GM12892 (cell line): ENCODE results near the gene P2RY14. TPM values are rescaled to one million over a fixed set of nuclear protein-coding genes. Genes with fewer than 3 reads are reported as not detected.
A peak's percentile ranks its signal among the peaks of the same experiment; 100 is the strongest.

Experiments
- DNase-seq: peaks from one replicate; pipeline ENCODE4 v3.0.0; 2011; ENCODE audit not compliant: insufficient read length
- FAIRE-seq: peaks from 2 replicates; lab custom pipeline; 2011; peaks lifted over from hg19 to GRCh38; lab: Jason Lieb, UNC
- POLR2A ChIP-seq: IDR thresholded peaks from 2 replicates; pipeline ENCODE4 v1.6.1; 2011; ENCODE audit warnings: low read depth, low read length, control low read depth
- POLR2AphosphoS5 ChIP-seq: IDR thresholded peaks from 2 replicates; pipeline ENCODE4 v1.6.1; 2011; ENCODE audit warnings: low read depth, low read length, control low read depth
- TAF1 ChIP-seq: IDR thresholded peaks from 2 replicates; pipeline ENCODE4 v1.6.1; 2011; ENCODE audit warnings: low read depth, mild to moderate bottlenecking, control low read depth, low read length, borderline replicate concordance
- polyA plus RNA-seq: library from polyadenylated mRNA; unstranded; fragments of >200 nt; gene quantifications from one replicate; pipeline ENCODE4 v1.2.1, GENCODE V29; 2012; ENCODE audit warnings: missing spikeins, inconsistent platforms; ENCODE audit not compliant: missing spikeins

Gene P2RY14
- polyA plus RNA-seq, result not detected

DNA sequence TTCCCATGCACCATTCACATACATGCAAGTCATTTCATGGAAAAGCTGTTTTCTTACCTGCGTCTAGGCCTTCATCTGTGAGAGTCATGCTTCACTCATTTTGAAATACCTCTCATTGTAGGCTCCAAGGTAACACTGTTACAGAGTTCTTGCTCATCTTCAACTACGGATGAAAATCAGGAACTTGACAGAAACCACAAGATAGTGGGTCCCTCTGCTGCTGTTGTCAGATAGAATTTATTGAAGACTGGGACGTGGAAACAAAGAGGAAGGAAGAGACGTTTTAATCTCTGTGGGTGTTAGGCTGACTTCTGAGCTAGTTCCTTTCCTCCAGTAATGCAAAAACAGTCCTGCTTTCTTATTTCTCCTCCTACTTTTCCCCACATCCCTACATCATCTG is at the start of gene P2RY14:
P2RY14 (minus strand) TSS at position 313 of the 400 bp plus-strand sequence. CDS start 64,226 bp downstream, outside the sequence.
- DNase-seq (no peak), FAIRE-seq (peak; percentile 56)
- TF ChIP-seq POLR2AphosphoS5 (no peak), TAF1 (no peak), POLR2A (no peak)

DNA sequence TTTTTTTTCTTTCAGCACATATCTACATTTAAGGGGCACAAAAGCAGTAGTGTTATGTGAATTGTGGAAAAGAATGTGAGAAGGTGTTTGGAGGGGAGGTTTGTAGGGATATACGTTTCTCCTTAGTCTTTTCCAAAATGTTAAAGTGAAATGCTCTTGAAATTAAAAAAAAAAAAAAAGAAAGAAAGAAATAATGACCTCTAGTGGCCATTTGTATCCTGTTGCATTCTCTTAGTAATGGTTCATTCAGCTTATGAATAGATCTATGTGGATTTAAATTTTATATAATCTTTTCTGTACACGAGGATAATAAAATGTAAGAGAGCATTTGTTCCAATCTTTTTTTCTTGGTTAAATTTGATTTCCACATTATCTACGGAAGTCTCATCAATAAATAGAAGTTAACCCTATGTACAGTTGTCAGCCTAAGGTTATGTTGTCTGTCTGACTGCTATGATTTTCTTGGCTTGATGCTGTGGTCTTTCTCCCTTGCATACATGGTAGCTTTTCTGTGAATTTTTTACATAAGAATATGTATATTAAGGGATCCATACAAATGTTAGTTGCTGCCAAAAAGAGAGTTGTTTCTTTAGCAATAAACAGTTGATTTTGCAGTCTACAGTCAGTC is 49.3 kb upstream of the P2RY14 start:
- DNase-seq, result no peak
- no peak for FAIRE-seq
- TF ChIP-seq POLR2A (no peak), POLR2AphosphoS5 (no peak)

DNA sequence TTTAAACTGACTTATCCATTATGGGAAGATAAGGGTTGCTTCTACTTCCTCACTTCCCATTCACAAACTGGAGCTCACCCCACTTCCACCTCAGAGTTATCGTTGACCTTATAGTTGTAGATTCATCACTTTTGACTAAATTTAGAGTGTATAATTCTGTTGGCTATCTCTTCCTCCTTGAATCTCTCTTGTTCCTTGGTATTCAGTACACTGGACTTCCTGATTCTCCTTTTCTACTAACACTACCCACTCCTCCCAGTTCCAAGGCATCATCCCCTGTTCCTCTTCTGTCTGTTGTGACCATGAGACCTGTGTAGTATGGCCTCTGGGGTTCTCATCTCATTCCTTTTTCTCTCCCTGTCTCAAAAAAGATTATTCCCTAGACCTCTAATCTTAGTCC is 44.2 kb upstream of the P2RY14 start:
- TF ChIP-seq TAF1, result no peak
- no peak for TF ChIP-seq POLR2A
- FAIRE-seq (no peak), DNase-seq (no peak)

DNA sequence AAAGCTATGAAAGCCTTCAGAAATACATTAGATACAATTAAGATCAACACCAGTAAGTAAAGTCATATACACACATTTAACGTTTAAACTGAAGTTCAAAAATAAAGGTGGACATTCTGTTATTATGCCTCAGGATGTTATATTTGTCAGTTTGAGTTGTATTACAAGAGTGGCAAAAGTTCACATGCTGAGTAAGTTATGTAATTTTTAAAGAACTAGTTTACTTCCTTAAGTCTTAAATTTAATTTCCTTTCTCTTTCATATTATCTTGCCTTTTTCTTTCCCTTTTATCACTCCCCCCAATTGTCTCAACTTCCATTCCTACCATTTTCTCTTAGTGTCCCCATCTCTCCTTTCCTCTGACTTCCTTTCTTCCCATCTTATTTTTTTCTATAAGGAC is 43.2 kb upstream of the P2RY14 start:
- TF ChIP-seq POLR2A, result no peak
- TF ChIP-seq POLR2AphosphoS5, result no peak
- TF ChIP-seq TAF1, result no peak
- DNase-seq (no peak), FAIRE-seq (peak; percentile 5)

DNA sequence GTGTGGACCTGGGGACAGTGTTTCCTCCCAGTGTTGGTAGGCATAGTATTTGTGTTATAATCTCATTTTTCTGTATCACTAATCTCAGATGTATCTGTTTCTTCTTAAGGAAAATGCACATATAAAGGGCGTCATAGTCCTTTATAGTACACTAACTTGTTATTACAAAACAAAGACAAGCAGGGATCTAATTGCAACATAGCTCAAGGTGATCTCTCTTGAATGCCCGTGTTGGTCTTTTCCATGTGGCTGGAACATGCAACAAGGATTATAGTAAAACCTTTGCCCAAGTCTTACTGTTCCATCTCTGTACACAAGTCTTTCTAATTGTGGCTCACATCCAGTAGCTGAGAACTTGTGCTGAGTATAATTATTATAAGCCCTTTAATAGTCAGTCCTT is 41.8 kb upstream of the P2RY14 start:
- FAIRE-seq (no peak), DNase-seq (no peak)
- TF ChIP-seq TAF1 (no peak), POLR2A (no peak), POLR2AphosphoS5 (no peak)

DNA sequence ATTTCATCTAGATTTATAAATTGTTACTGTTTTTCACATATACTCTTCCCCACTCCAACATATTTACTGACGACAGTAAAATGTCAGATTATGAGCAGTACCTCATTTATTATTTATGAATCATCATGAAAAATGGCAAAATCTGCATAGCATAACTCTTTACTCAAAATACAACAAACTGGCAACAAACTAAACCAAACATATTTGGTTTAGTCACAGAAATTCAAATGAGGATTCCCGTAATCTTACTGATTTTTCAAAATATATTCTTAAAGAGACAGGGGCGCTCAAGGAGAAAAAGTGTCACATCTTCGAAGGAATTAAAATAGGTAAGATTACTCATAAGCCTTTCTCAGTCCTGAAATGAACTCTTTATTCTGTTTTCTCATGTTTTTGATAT is 41.3 kb upstream of the P2RY14 start:
- no peak for TF ChIP-seq POLR2AphosphoS5
- TF ChIP-seq POLR2A, result no peak
- no peak for TF ChIP-seq TAF1
- no peak for FAIRE-seq
- DNase-seq, result no peak

DNA sequence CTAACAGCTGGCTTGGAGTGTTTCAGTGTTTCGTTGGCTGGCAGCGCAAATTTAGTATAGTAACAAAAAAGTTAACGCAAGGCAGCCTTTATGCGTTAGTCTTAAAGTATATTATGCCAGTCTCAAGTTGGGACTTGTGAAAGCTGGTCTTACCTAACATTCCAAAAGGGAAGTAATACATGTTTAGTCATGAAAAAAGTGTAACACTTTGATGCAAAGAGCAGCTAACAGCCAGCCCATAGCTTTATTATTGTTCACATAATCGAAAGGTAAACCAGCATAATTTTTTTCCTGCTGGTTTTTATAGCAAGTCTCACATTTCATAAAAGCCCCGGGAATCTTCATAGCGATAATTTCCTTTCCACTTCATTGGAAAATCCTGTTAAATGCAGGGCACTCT is 40.6 kb upstream of the P2RY14 start:
- no peak for FAIRE-seq
- no peak for DNase-seq
- TF ChIP-seq TAF1 (no peak), POLR2A (no peak), POLR2AphosphoS5 (no peak)

DNA sequence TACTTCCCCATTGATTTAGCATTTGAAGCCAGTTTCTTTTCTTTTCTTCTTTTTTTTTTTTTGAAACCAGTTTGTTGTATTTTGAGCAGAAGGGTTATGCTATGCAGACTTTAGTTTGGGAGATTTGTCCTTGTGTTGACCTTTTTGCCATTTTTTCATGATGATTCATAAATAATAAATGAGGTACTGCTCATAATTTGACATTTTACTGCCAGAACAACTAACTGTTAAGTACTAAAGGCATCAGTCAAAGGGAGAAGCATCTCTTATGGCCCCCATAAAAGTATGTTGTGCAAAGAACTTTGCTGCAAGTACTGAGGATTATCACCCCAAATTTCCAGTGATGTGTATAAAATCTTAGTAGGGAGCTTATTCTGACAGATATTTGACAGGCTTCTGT is 40.0 kb upstream of the P2RY14 start:
- FAIRE-seq (no peak), DNase-seq (no peak)
- TF ChIP-seq POLR2AphosphoS5, result no peak
- TF ChIP-seq TAF1, result no peak

DNA sequence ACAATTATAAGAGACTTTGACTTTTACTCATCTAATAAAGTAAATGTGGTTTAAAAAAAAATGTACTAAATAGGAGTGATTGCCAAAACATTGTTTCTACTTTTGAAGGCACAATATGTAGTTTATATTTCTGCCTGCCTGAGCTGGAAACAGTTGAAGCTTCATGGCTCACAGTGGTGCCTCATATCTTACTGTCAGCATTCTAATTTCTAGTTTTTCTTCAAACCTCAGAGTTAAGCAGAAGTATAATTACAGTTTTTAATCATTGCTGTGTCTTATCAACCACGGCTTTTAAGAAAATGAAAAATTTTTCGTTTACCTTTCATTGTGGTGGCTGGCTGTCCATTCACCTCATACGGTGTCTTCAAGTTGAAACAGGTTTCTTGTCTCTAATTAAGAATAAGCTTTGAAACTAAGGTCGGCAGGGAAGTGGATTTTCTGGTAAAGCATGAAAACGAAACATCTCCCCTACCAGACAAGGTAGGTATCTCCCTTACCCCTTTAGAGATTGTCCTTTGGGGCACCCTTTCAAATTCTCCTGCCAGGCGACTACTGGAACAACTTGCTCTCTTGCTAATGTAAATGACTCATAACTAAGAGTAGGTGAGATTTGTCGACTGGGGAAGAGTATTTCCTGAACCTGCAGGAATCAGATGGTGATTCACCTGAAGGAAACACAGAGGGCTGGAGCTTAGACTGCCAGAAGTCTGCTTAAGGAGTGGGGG is 38.1 kb upstream of the P2RY14 start, which contains the start of gene GPR87:
GPR87 (minus strand) TSS at position 554 of the 725 bp plus-strand sequence. CDS start 16,720 bp downstream, outside the sequence.
- no peak for TF ChIP-seq POLR2AphosphoS5
- TF ChIP-seq POLR2A, result no peak
- TF ChIP-seq TAF1, result no peak
- FAIRE-seq, result peak; percentile 40
- DNase-seq, result no peak

DNA sequence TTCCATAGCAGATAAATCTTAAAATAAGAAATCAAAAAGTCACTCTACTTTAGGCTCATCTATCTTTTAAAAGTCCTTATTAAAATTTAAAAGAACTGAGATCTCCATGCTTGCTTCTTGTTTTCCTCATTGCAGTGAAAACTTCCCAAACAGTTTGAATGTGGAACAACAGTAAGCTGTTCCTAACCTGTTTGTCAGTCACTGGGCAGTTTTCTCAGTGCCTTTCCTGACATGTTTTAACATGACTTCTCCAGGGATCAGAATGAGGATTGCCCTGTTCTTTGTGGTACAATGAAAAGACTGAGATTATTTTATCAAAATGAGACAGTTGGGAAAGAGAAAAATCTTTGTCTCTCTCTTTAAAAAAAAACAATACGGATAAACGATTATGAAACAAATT is 37.5 kb upstream of the P2RY14 start:
- no peak for TF ChIP-seq POLR2AphosphoS5
- no peak for FAIRE-seq
- no peak for DNase-seq

DNA sequence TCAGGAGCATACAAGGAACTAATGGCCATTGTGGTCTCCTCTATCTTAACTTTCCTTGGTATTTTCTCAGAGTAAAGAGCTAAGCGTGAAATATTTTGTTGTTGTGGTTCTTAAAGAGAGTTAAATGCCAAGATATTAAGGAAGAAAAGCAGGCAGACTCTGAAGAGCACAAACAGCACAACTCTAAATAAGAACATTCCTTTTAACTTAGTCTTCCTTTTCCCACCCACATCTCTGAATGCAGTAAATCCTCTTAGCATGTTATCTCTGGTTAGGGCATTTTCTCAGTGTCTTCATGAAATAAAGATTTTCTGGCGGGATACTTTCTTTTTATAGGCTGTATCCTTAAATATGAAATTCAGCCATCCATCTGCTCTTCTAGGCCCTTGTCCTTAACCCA is 36.8 kb upstream of the P2RY14 start:
- DNase-seq (no peak), FAIRE-seq (no peak)
- TF ChIP-seq TAF1, result no peak
- TF ChIP-seq POLR2A, result no peak
- TF ChIP-seq POLR2AphosphoS5, result no peak

DNA sequence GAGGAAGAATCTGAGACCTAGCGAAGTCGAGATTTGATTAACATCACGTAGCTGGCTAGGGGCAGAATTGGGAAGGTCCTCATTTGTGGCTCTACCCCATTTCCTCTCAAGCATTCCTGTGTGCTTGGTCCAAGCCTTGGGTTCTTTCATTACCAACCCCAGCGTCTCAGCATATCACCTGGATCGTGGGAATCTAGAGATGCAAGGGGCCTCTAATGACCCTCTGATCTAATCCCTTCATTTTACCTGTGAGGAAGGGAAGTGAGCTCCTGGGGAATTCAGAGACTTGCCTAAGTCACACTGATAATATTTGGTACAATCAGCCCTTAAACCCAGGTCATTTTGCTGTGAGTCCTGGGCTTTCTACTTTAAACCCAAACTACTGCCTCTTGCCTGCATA is 36.3 kb upstream of the P2RY14 start:
- TF ChIP-seq POLR2AphosphoS5, result no peak
- TF ChIP-seq TAF1, result no peak
- no peak for TF ChIP-seq POLR2A
- FAIRE-seq, result no peak
- no peak for DNase-seq
